Panc1 (cell line): ENCODE data around the gene KLF6. TPM values are rescaled to one million over a fixed set of nuclear protein-coding genes. Genes with fewer than 3 reads are reported as not detected.
A peak's percentile ranks its signal among the peaks of the same experiment; 100 is the strongest.

Source experiments
- ATAC-seq: fragments of 200-7000 bp; cut with Tn5 transposase; 2 replicates; pipeline ENCODE4 v1.9.1; 2020; ENCODE audit warnings: mild to moderate bottlenecking, moderate library complexity
- BruUV-seq: library from RNA; stranded (reverse); fragments of 400-500 nt; replicated peaks from 2 replicates; lab custom pipeline; 2021; lab: Mats Ljungman, UMichigan
- CTCF ChIA-PET: fragments of 300-600 bp; sonication (Branson Sonifier 250); formaldehyde crosslinking; loops from one replicate; lab custom pipeline; 2022; ENCODE audit warnings: antibody characterized with exemption; lab: Charles Lee
- POLR2A ChIA-PET: fragments of 300-600 bp; sonication (Branson Sonifier 250); formaldehyde crosslinking; loops from one replicate; lab custom pipeline; 2022; ENCODE audit warnings: antibody characterized with exemption; lab: Charles Lee
- DNase-seq: peaks from one replicate; pipeline ENCODE4 v3.0.0-alpha.2; 2010; ENCODE audit warnings: low read depth, low spot score
- H3K27ac ChIP-seq: 2 replicates; pipeline ENCODE4 v1.5.1; 2011; ENCODE audit warnings: mild to moderate bottlenecking, low read length, inconsistent platforms
- H3K27me3 ChIP-seq: fragments of 200-500 bp; sonication (Bioruptor generic); 2 replicates; pipeline ENCODE4 v1.6.0; 2014; ENCODE audit warnings: low read length, inconsistent platforms; ENCODE audit not compliant: control insufficient read depth, insufficient read depth
- H3K36me3 ChIP-seq: fragments of 200-500 bp; sonication (Bioruptor generic); 2 replicates; pipeline ENCODE4 v1.5.1; 2014; ENCODE audit warnings: inconsistent platforms, mild to moderate bottlenecking, low read length, moderate library complexity; ENCODE audit not compliant: control insufficient read depth, insufficient read depth
- H3K4me1 ChIP-seq: 2 replicates; pipeline ENCODE4 v1.5.1; 2011; ENCODE audit warnings: inconsistent platforms, mild to moderate bottlenecking, low read length, moderate library complexity; ENCODE audit not compliant: control insufficient read depth, insufficient read depth
- H3K4me3 ChIP-seq, 2 experiments: 2 replicates each; pipeline ENCODE4 v1.5.1; 2011 to 2012; ENCODE audit warnings: low read depth in 2 of 2, low read length in 2 of 2, mild to moderate bottlenecking in 2 of 2, inconsistent platforms in 1 of 2, moderate library complexity in 1 of 2
- H3K9me3 ChIP-seq: fragments of 200-500 bp; sonication (Bioruptor generic); 2 replicates; pipeline ENCODE4 v1.5.1; 2014; ENCODE audit warnings: low read depth, mild to moderate bottlenecking, inconsistent platforms, low read length, moderate library complexity; ENCODE audit not compliant: control insufficient read depth, insufficient read depth
- POLR2AphosphoS5 ChIP-seq: IDR thresholded peaks from 2 replicates; pipeline ENCODE4 v1.6.1; 2012; ENCODE audit warnings: mild to moderate bottlenecking, low read depth, low read length, moderate library complexity
- SIN3A ChIP-seq: IDR thresholded peaks from 2 replicates; pipeline ENCODE4 v1.6.1; 2012; ENCODE audit warnings: low read depth, mild to moderate bottlenecking, low read length, moderate library complexity, borderline replicate concordance; ENCODE audit not compliant: insufficient read depth
- TCF7L2 ChIP-seq: IDR thresholded peaks from 2 replicates; pipeline ENCODE4 v1.6.1; 2011; ENCODE audit warnings: mild to moderate bottlenecking, low read depth, low read length, inconsistent platforms
- in situ Hi-C: cut with HindIII; loops from 2 replicates; pipeline ENCODE4 v1.10.0; 2016; ENCODE audit warnings: low sequenced_read_pairs, low pct_unique_long_range_greater_than_20kb
- intact Hi-C: fragments of 100-400 bp; cut with micrococcal nuclease; formaldehyde crosslinking; loops from one replicate; pipeline ENCODE4 v1.10.0; 2022; ENCODE audit not compliant: unreplicated experiment
- total RNA-seq: library from RNA; stranded (reverse); gene quantifications from one replicate; pipeline ENCODE4 v1.2.1, GENCODE V29; 2021; ENCODE audit not compliant: unreplicated experiment
- TF ChIP-seq, protein P1 (sequence below): fragments of 450-650 bp; IDR thresholded peaks from 2 replicates; pipeline ENCODE4 v1.5.1; 2017; ENCODE audit warnings: mild to moderate bottlenecking
- TF ChIP-seq, protein P2 (sequence below), 2 experiments: IDR thresholded peaks; 2 replicates each; pipeline ENCODE4 v1.6.1; 2011 to 2012; ENCODE audit warnings: low read depth in 2 of 2, control low read depth in 1 of 2, low read length in 1 of 2, mild to moderate bottlenecking in 1 of 2, moderate library complexity in 1 of 2; ENCODE audit not compliant: insufficient read depth in 1 of 2

KLF6 gene
- total RNA-seq, 1 experiment from 2014 or later, result 177 TPM

DNA sequence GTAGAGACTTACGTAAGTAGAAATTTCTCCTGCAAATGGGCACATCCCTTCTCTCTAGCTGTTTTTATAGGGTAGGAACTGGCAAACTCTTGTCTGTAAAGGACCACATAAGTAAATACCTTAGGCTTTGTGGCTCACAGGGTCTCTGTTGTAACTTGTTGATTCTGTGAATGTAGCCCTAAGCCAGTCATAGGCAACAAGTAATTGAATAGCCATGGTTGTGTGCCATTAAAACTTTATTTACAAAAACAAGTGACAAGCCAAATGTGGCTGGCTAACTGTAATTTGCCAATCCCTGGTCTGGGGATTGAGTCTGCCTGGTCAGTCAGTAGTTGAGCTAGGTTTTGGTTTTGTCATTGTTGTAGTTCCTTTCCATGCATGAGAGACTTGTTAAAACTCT lies 5.3 kb upstream of the KLF6 start:
- peaks cover 5% of the 10 kb centered on the region; the same call in 1 of the 2 replicates for H3K9me3 ChIP-seq
- TF ChIP-seq, protein P1, sequence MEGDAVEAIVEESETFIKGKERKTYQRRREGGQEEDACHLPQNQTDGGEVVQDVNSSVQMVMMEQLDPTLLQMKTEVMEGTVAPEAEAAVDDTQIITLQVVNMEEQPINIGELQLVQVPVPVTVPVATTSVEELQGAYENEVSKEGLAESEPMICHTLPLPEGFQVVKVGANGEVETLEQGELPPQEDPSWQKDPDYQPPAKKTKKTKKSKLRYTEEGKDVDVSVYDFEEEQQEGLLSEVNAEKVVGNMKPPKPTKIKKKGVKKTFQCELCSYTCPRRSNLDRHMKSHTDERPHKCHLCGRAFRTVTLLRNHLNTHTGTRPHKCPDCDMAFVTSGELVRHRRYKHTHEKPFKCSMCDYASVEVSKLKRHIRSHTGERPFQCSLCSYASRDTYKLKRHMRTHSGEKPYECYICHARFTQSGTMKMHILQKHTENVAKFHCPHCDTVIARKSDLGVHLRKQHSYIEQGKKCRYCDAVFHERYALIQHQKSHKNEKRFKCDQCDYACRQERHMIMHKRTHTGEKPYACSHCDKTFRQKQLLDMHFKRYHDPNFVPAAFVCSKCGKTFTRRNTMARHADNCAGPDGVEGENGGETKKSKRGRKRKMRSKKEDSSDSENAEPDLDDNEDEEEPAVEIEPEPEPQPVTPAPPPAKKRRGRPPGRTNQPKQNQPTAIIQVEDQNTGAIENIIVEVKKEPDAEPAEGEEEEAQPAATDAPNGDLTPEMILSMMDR, result no peak
- TF ChIP-seq, protein P2, sequence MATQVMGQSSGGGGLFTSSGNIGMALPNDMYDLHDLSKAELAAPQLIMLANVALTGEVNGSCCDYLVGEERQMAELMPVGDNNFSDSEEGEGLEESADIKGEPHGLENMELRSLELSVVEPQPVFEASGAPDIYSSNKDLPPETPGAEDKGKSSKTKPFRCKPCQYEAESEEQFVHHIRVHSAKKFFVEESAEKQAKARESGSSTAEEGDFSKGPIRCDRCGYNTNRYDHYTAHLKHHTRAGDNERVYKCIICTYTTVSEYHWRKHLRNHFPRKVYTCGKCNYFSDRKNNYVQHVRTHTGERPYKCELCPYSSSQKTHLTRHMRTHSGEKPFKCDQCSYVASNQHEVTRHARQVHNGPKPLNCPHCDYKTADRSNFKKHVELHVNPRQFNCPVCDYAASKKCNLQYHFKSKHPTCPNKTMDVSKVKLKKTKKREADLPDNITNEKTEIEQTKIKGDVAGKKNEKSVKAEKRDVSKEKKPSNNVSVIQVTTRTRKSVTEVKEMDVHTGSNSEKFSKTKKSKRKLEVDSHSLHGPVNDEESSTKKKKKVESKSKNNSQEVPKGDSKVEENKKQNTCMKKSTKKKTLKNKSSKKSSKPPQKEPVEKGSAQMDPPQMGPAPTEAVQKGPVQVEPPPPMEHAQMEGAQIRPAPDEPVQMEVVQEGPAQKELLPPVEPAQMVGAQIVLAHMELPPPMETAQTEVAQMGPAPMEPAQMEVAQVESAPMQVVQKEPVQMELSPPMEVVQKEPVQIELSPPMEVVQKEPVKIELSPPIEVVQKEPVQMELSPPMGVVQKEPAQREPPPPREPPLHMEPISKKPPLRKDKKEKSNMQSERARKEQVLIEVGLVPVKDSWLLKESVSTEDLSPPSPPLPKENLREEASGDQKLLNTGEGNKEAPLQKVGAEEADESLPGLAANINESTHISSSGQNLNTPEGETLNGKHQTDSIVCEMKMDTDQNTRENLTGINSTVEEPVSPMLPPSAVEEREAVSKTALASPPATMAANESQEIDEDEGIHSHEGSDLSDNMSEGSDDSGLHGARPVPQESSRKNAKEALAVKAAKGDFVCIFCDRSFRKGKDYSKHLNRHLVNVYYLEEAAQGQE (IDR thresholded peaks at IDR 0.05; ENCODE audit: insufficient read depth in 1 of 2, low read depth in 2 of 2, low read length in 1 of 2), result no peak
- TF ChIP-seq TCF7L2, result no peak
- no TSS peak for BruUV-seq
- ChIA-PET CTCF (no interaction called here), POLR2A (no interaction called here)
- peak overlapping the region; percentile 98 for H3K27ac ChIP-seq
- H3K4me3 ChIP-seq, result no peak overlapping the region
- intact Hi-C loops (no loop called here), in situ Hi-C loops (no loop called here)
- H3K27me3 ChIP-seq, result no peaks in the 10 kb centered on the region
- peaks cover 10% of the 10 kb centered on the region for H3K4me1 ChIP-seq
- ATAC-seq (no peak), DNase-seq (no peak)
- no peaks in the 10 kb centered on the region for H3K36me3 ChIP-seq

DNA sequence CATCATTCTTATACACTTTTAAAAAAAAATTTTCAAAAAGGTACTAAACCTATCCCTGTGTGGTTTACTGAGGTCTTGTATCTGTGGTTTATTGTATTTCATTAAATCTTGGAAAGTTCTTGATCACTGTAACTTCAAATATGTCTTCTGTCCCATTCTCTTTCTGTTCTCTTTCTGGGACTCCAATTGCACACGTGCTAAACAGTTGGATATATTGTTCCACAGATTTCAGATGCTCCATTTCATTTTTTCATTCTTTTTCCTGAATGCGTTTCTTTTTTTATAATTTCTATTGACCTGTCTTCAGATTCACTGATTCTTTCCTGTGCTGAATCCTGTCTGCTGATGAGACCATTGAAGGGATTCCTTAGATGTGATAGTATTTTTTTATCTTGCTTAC lies 4.6 kb upstream of the KLF6 start:
- ATAC-seq (no peak), DNase-seq (no peak)
- in situ Hi-C loops (no loop called here), intact Hi-C loops (loop anchor here (5.0 to 10.0 kb wide), 2 partner anchors 98 to 565 kb away; no protein-coding TSS in a partner anchor)
- peak overlapping the region; percentile 98 for H3K27ac ChIP-seq
- no peak overlapping the region for H3K4me3 ChIP-seq
- BruUV-seq, result no TSS peak
- TF ChIP-seq POLR2AphosphoS5 (no peak), SIN3A (no peak), TCF7L2 (no peak)
- TF ChIP-seq, protein P1, result no peak
- TF ChIP-seq, protein P2 (IDR thresholded peaks at IDR 0.05; ENCODE audit: insufficient read depth in 1 of 2, low read depth in 2 of 2, low read length in 1 of 2), result no peak
- ChIA-PET CTCF (no interaction called here), POLR2A (no interaction called here)
- H3K27me3 ChIP-seq, result no peaks in the 10 kb centered on the region
- peaks cover 5% of the 10 kb centered on the region; the same call in 1 of the 2 replicates for H3K9me3 ChIP-seq
- peaks cover 10% of the 10 kb centered on the region for H3K4me1 ChIP-seq
- H3K36me3 ChIP-seq, result no peaks in the 10 kb centered on the region; the same call in 1 of the 2 replicates
